Right cardiac atrium (tissue), 5 donors: Measurements from ENCODE around the gene PLCB3. TPM values are rescaled to one million over a fixed set of nuclear protein-coding genes. Genes with fewer than 3 reads are reported as not detected.
A peak's percentile ranks its signal among the peaks of the same experiment; 100 is the strongest.

ENCODE experiments used
- ATAC-seq, 2 donors: fragments of 200-7000 bp; cut with Tn5 transposase; one replicate each; pipeline versions ENCODE4 v1.8.0 to v1.9.1; 2020; ENCODE audit warnings: moderate library complexity in 2 of 2, mild to moderate bottlenecking in 1 of 2
- DNase-seq, 3 donors: peaks; one replicate each; pipeline ENCODE4 v3.0.0-alpha.2; 2020
- H3K27ac ChIP-seq: one replicate; pipeline ENCODE4 v1.5.1; 2013; ENCODE audit warnings: mild to moderate bottlenecking, low read length, control low read depth, moderate library complexity
- H3K27me3 ChIP-seq: one replicate; pipeline ENCODE4 v1.6.1; 2013; ENCODE audit not compliant: control insufficient read depth, insufficient read depth
- H3K4me1 ChIP-seq: one replicate; pipeline ENCODE4 v1.6.1; 2013; ENCODE audit warnings: low read length; ENCODE audit not compliant: control insufficient read depth, insufficient read depth
- H3K4me3 ChIP-seq: one replicate; pipeline ENCODE4 v1.5.1; 2013; ENCODE audit warnings: low read length, control low read depth
- H3K9me3 ChIP-seq: one replicate; pipeline ENCODE4 v1.6.1; 2013; ENCODE audit warnings: low read length; ENCODE audit not compliant: control insufficient read depth
- WGBS: extraction: QIAGEN DNeasy Blood & Tissue Kit; methylation state at CpG from one replicate; pipeline ENCODE4 v1.1.7; 2013; 5-methylcytosine and 5-hydroxymethylcytosine counted together
- intact Hi-C, 4 donors: fragments of 100-400 bp; cut with DNase I; formaldehyde crosslinking; loops; one replicate each; pipeline versions ENCODE4 v1.11.0 to v1.14.0; 2022 to 2023
- polyA plus RNA-seq: library from polyadenylated mRNA; stranded (reverse); fragments of 200-250 nt; gene quantifications from one replicate; pipeline ENCODE4 v1.2.3, GENCODE V29; 2013
- total RNA-seq, 4 donors: library from RNA; stranded (reverse); fragmentation: NEBNext Ultra II Directional; extraction: Animal tissue kit (Norgen Biotek cat#: 25700); gene quantifications; one replicate each; pipeline ENCODE4 v1.2.1, GENCODE V29; 2021
- donor health status: healthy with polysubstance abuse.
- donor health status: DM: no; HTN: yes; CAD: no.
- donor health status: DM: no; HTN: no; CAD: no.
- donor health status: DM: no; HTN: yes; CAD: no; lungs with severe emphysema.
- donor health status: DM: yes; HTN: yes; CAD: no.

The PLCB3 gene
- total and polyA plus RNA-seq, 5 donors = 7.9 to 14.2 (median 13.6) TPM

GRCh38 chr11:64292460-64293254, 41.3 kb downstream of the PLCB3 start:
- peak overlapping the region; percentile 39 for H3K4me3 ChIP-seq
- no peak overlapping the region for H3K27ac ChIP-seq
- peaks cover 3% of the 10 kb centered on the region for H3K4me1 ChIP-seq
- WGBS = 32% methylated on average over 42 of the region's 42 CpGs
- peak in 1 of 2 donors; percentile 12 for ATAC-seq
- DNase-seq = no peak
- H3K27me3 ChIP-seq = no peaks in the 10 kb centered on the region
- intact Hi-C loops = no loop called here
- no peaks in the 10 kb centered on the region for H3K9me3 ChIP-seq

DNA sequence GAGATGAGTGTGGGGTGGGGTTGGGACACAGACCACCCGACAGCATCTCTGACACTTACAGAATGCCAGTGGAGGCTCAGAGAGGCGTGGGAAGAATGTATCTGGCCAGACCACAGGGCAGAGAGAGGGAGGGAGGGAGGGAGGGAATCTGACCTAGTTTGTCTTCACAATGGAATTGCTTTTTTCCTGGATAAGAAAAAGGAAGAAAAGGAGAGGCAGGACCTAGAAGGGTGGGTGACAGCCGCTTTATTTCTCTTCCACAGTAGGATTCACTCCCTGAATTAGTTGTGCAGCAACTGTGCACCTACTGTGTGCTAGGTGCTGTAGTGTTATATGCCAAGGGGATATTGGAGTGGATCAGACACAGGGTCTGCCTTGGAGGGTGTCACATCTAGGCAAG, 43.4 kb downstream of the PLCB3 start:
- 46% methylated on average over 3 of the region's 3 CpGs for WGBS
- no peak overlapping the region for H3K27ac ChIP-seq
- intact Hi-C loops = no loop called here
- no peaks in the 10 kb centered on the region for H3K27me3 ChIP-seq
- DNase-seq = no peak
- H3K4me3 ChIP-seq = no peak overlapping the region
- peaks cover 3% of the 10 kb centered on the region for H3K4me1 ChIP-seq
- ATAC-seq = no peak
- no peaks in the 10 kb centered on the region for H3K9me3 ChIP-seq

- DNase-seq (no peak), ATAC-seq (no peak)
- Histone ChIP-seq H3K4me3 (no peak overlapping the region), H3K27me3 (no peaks in the 10 kb centered on the region), H3K27ac (no peak overlapping the region), H3K9me3 (no peaks in the 10 kb centered on the region), H3K4me1 (peaks cover 4% of the 10 kb centered on the region)
- 94% methylated on average over 4 of the region's 4 CpGs for whole genome bisulfite sequencing
- intact Hi-C loops = no loop called here
These were observed 44.4 kb downstream of the PLCB3 start for GRCh38 chr11:64295760-64296159.

- no peaks in the 10 kb centered on the region for H3K27me3 ChIP-seq
These were observed 44.9 kb downstream of the PLCB3 start for GRCh38 chr11:64296236-64296635.

GRCh38 chr11:64296830-64297698, 45.7 kb downstream of the PLCB3 start:
- peaks cover 2% of the 10 kb centered on the region for H3K4me1 ChIP-seq
- H3K4me3 ChIP-seq = no peak overlapping the region
- ATAC-seq = no peak
- H3K9me3 ChIP-seq = no peaks in the 10 kb centered on the region
- 14% methylated on average over 34 of the region's 34 CpGs for WGBS
- intact Hi-C loops = no loop called here
- DNase-seq = no peak
- no peak overlapping the region for H3K27ac ChIP-seq
- H3K27me3 ChIP-seq = no peaks in the 10 kb centered on the region

More at GRCh38 chr11:64296236-64296635, 44.9 kb downstream of the PLCB3 start:
- Histone ChIP-seq H3K27ac (no peak overlapping the region), H3K4me3 (no peak overlapping the region), H3K9me3 (no peaks in the 10 kb centered on the region), H3K4me1 (peaks cover 4% of the 10 kb centered on the region)
- intact Hi-C loops = no loop called here
- ATAC-seq = no peak
- WGBS = 38% methylated on average over 1 of the region's 1 CpG
- no peak for DNase-seq

GRCh38 chr11:64297699-64298358, 46.5 kb downstream of the PLCB3 start:
- Histone ChIP-seq H3K4me1 (peaks cover 2% of the 10 kb centered on the region), H3K27me3 (no peaks in the 10 kb centered on the region), H3K4me3 (no peak overlapping the region), H3K9me3 (no peaks in the 10 kb centered on the region), H3K27ac (no peak overlapping the region)
- intact Hi-C loops = no loop called here
- DNase-seq (peak in 1 of 3 donors; percentile 68), ATAC-seq (no peak)
- WGBS = 42% methylated on average over 18 of the region's 18 CpGs

DNA sequence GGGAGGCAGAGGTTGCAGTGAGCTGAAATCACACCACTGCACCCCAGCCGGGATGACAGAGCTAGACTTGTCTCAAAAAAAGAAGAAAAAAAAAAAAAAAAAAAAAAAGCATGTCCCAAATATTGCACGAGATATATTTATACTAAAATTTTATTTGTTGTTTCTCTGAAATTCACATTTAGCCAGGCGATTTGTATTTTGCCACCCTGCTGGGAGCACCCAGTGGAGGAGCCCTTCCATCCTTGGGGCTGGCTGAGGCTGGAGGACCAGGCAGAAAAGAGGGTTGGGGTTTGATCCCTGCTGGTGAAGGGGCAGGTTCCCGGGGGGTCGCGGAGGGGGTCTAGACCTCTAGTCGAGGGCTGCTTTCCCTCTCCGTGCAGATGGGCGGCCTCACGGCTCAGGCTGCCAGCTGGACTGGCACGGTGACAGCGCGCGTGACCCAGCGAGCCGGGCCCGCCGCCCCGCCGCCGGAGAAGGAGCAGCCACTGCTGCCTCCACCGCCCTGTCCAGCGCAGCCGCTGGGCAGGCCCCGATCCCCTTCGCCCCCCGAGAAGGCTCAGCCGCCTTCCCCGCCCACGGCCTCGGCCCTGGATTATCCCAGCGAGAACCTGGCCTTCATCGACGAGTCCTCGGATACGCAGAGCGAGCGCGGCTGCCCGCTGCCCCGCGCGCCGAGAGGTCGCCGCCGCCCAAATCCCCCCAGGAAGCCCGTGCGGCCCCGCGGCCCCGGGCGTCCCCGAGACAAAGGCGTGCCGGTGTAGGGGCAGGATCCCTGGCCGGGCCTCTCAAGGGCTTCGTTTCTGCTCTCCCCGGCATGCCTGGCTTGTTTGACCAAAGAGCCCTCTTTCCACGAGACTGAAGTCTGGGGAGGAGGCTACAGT, 47.9 kb downstream of the PLCB3 start:
- no peaks in the 10 kb centered on the region for H3K27me3 ChIP-seq
- ATAC-seq = peak; percentile 54 to 61
- 4% methylated on average over 60 of the region's 60 CpGs for WGBS

DNA sequence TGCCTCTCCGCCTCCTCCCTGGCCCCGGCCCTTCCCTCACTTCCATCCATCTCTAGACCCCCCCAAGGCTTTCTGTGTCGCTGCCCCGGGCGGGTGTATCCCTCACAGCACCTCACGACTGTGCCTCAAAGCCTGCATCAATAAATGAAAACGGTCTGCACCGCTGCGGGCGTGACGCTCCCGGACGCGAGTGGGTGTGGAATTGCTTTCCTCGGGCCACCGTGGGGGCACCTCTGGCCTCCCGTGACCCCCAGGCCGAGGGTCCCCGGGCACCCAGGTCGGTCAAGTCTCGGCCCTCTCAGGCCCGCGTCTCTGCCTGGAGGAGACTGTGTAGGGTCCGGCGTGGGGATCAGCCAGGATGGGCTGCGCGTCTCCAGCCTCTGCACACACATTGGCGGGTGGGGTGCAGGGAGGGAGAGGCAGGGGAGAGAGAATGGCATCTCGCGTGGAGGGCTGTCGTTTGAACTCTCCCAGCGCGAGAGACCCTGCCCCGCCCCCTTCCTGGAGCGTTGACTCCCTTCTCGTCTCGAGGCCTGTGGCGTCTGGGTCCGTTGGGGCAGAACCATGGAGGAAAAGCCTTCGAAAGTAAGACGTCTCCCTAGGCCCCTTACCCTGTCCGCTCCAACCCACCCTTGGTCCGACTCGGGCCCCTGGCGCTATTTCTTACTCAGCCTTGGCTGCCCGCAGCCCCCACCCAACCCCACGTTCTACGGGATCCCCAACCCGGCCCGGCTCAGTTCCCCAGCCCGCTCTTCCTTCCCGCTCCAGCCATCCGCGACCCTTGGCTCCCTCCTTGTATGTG, 48.7 kb downstream of the PLCB3 start, which contains the start of gene CATSPERZ:
CATSPERZ (plus strand) TSS at position 512 of the 802 bp plus-strand sequence; CDS start at position 565, 53 bp downstream.
- intact Hi-C loops = loop anchor here in 2 of 4 donors (2.0 to 5.0 kb wide), 4 partner anchors 63 to 113 kb away; partner anchors contain the start of genes FERMT3 (in 1 of the 2) and STIP1 (in 1 of the 2)
- Histone ChIP-seq H3K9me3 (no peaks in the 10 kb centered on the region), H3K27ac (no peak within 1 kb of the TSS), H3K4me1 (peaks cover 6% of the 10 kb centered on the region), H3K27me3 (no peaks in the 10 kb centered on the region), H3K4me3 (peak within 1 kb of the TSS; percentile 37)
- peak in 2 of 3 donors; percentile 66 for DNase-seq
- 10% methylated on average over 54 of the region's 54 CpGs for WGBS
- no peak for ATAC-seq

More for the DNA sequence above, 47.9 kb downstream of the PLCB3 start:
- intact Hi-C loops = no loop called here
- peak; percentile 74 to 92 (median 91) for DNase-seq
- Histone ChIP-seq H3K27ac (no peak overlapping the region), H3K4me3 (peak overlapping the region; percentile 37), H3K9me3 (no peaks in the 10 kb centered on the region), H3K4me1 (peaks cover 6% of the 10 kb centered on the region)

DNA sequence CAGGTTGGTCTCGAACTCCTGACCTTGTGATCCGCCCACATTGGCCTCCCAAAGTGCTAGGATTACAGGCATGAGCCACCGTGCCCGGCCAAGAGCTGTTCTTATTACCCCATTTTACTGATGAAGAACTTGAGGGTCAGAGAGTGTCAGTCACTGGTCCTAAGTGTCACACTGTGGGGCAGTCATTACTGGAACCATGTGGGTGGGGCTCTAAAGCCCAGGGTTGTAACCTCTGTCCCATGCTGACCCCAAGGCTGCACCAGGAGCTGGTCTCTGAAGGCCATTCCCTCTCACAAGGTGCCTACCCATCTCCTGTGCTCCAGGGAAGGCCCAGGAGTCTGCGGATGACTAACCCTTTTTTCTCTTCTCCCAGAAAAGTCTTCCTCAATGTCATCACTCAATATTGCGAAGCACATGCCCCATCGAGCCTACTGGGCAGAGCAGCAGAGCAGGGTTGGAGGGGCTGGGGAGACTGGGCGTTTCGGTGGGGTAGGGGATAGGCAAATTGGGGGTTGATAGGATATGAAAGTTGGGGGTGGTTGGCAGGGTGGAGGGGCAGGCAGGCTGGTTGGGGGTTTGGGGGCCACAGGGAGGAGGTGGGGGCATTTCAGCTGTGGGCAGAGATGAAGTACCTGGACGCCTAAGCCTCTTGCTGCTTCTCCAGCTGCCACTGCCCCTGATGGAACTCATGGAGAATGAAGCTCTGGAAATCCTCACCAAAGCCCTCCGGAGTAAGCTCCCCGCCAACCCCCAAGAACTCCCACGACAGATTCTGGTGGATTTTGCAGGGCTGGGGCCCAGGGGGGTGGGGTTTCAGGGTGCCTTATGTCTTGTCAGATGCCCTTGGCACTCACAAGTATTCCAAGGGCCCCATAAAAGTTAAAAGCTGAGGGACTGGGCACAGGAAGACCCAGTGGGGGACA, 52.0 kb downstream of the PLCB3 start:
- H3K27me3 ChIP-seq = no peaks in the 10 kb centered on the region
- H3K4me3 ChIP-seq = no peak overlapping the region
- DNase-seq (peak in 2 of 3 donors; percentile 39 to 47), ATAC-seq (no peak)
- peak overlapping the region; percentile 83 for H3K27ac ChIP-seq
- 84% methylated on average over 13 of the region's 13 CpGs for whole genome bisulfite sequencing
- intact Hi-C loops = loop anchor here in 1 of 4 donors (5.0 kb wide), 3 partner anchors 66 to 116 kb away; partner anchors contain the start of genes FERMT3 and STIP1
- H3K9me3 ChIP-seq = no peaks in the 10 kb centered on the region
- H3K4me1 ChIP-seq = peaks cover 10% of the 10 kb centered on the region
